IPS DF 19.7 (cell line): Measurements from ENCODE around the gene CEMIP2.

ENCODE experiments used
- DNase-seq: peaks from one replicate; pipeline ENCODE4 v3.0.0-alpha.2; 2013; ENCODE audit warnings: low read depth, low spot score

The CEMIP2 gene

GRCh38 chr9:71746023-71746757 lies 22.1 kb downstream of the CEMIP2 start:
- no peak for DNase-seq

- DNase-seq: no peak
These were observed 23.4 kb downstream of the CEMIP2 start for GRCh38 chr9:71744754-71745521.

- DNase-seq: no peak
These were observed 24.4 kb downstream of the CEMIP2 start for GRCh38 chr9:71743882-71744281.

- DNase-seq: no peak
These were observed 25.1 kb downstream of the CEMIP2 start for GRCh38 chr9:71743217-71743705.

- no peak for DNase-seq
These were observed 25.6 kb downstream of the CEMIP2 start for GRCh38 chr9:71742703-71743102.

- DNase-seq: no peak
These were observed 26.2 kb downstream of the CEMIP2 start for GRCh38 chr9:71741926-71742648.

GRCh38 chr9:71740199-71740598 lies 28.1 kb downstream of the CEMIP2 start:
- DNase-seq: no peak

- DNase-seq: no peak
These were observed 30.9 kb downstream of the CEMIP2 start for GRCh38 chr9:71737455-71737854.

- no peak for DNase-seq
These were observed 32.1 kb downstream of the CEMIP2 start for GRCh38 chr9:71736236-71736635.

- no peak for DNase-seq
These were observed 33.4 kb downstream of the CEMIP2 start for GRCh38 chr9:71734950-71735349.

- DNase-seq: no peak
These were observed 35.1 kb downstream of the CEMIP2 start for GRCh38 chr9:71733176-71733575.

GRCh38 chr9:71729816-71730526 lies 38.3 kb downstream of the CEMIP2 start:
- no peak for DNase-seq

GRCh38 chr9:71726723-71727122 lies 41.6 kb downstream of the CEMIP2 start:
- no peak for DNase-seq

- DNase-seq: no peak
These were observed 42.5 kb downstream of the CEMIP2 start for GRCh38 chr9:71725590-71726338.

- no peak for DNase-seq
These were observed 46.5 kb downstream of the CEMIP2 start for GRCh38 chr9:71721855-71722254.

GRCh38 chr9:71719562-71719961 lies 48.8 kb downstream of the CEMIP2 start:
- DNase-seq: no peak

GRCh38 chr9:71719088-71719487 lies 49.2 kb downstream of the CEMIP2 start:
- no peak for DNase-seq

GRCh38 chr9:71716138-71716909 lies 52.0 kb downstream of the CEMIP2 start:
- DNase-seq: no peak

GRCh38 chr9:71710856-71711255 lies 57.5 kb downstream of the CEMIP2 start:
- DNase-seq: no peak

- DNase-seq: no peak
These were observed 58.1 kb downstream of the CEMIP2 start for GRCh38 chr9:71710201-71710600.
